Measurements from ENCODE around the gene NTRK2.

The NTRK2 gene

GRCh38 chr9:84686068-84686467 lies 16.5 kb downstream of the NTRK2 start:
- DNase-seq, result no peak

GRCh38 chr9:84688956-84689355 lies 19.4 kb downstream of the NTRK2 start:
- DNase-seq, result no peak

GRCh38 chr9:84691634-84692033 lies 22.1 kb downstream of the NTRK2 start:
- no peak for DNase-seq

DNA sequence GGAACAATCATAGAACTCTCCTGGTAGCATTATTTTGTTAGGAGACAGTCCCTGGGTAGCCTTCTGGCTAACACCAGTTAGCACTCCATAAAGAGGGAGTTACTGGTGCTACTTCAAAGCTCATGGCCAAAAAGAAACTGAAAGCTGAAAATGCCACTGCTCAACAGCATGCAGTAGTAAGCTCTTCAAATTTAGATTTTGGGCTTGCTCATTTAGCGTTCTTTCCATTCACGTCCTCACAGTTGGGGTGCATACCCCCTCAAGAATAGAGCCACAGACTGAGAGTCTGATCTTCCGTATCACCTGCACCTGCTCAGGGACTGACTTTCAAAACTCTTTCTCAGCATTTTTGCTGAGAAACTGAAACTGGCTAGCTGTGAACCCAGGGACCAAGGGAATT lies 24.7 kb downstream of the NTRK2 start:
- DNase-seq, result no peak

DNA sequence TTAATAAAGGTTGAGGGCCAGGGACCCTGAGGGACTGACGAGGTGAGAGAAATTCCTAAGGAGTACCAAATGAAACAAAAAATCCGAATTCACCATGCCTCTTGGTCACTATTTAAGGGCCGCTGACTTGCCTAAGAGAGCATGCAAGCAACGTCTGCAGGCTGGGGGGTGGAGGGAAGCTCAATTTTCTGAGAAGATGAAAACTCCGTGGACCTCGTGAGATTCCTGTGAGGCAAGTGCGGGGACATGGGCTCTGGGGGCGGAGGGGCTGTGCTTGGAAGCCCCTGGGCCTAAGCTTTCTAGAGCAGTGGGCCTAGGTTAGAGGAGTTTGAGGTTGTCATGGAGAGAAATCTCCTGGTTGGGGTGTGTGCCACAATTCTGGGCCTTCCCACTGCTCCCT lies 27.5 kb downstream of the NTRK2 start:
- DNase-seq, result no peak

GRCh38 chr9:84697509-84698114 lies 28.1 kb downstream of the NTRK2 start:
- DNase-seq, result no peak

GRCh38 chr9:84698323-84698722 lies 28.8 kb downstream of the NTRK2 start:
- DNase-seq, result no peak

DNA sequence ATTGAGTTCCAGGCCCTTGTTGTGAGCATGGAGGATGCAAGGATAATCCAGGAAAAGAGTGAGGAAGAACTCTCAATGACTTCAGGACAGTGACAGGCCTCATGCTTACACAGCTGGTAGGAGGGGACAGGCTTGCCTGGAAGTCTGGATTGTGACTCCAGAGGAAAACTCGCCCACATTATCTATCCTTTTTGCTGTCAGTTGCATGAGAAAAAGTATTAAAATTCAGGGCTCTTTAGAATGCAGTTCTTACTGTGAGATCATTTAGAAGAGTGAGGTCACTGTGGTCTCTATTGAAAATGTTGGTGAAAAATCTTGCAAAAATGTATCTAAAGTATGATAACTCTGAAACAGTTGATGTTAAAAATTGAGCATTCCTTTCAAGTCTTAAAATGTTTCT lies 30.5 kb downstream of the NTRK2 start:
- DNase-seq, result no peak

DNA sequence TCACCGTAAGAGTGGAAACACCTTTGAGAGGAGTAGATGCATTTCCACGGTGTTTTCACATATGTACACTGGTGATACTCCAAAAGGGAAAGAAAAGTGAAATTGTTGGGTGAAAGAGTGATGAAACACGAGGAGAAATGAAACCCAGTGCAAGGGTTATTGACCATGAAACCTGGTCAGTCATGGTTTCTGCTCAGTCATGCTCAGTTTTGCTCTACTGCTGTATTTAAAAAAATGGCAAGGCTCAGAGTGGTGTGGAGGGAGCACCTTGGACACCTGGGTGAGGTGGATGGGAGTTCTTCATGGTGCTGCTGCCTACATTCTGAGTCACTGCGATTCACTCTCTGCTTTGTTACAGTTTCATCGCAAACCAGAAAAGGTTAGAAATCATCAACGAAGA lies 32.3 kb downstream of the NTRK2 start:
- DNase-seq, result no peak

- DNase-seq, result no peak
Observed at GRCh38 chr9:84702471-84702870, 32.9 kb downstream of the NTRK2 start.

DNA sequence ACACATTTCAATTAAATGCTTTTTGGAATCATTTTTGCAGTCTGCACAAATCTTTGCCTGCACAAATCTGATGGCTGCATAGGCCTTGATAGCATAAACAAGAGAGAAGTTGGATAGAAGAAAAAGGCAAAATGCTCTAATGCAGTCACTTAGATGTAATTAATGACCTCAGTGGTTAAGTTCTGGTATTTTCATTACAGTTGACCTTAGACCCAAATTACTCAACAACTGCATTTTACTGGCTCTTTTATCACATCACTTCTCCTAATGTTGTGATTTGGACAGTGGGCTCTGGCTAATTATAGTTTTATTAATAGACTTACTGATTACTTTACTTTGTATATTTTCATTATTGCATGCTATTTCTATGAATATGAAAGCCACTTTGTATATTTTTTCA lies 34.3 kb downstream of the NTRK2 start:
- no peak for DNase-seq

DNA sequence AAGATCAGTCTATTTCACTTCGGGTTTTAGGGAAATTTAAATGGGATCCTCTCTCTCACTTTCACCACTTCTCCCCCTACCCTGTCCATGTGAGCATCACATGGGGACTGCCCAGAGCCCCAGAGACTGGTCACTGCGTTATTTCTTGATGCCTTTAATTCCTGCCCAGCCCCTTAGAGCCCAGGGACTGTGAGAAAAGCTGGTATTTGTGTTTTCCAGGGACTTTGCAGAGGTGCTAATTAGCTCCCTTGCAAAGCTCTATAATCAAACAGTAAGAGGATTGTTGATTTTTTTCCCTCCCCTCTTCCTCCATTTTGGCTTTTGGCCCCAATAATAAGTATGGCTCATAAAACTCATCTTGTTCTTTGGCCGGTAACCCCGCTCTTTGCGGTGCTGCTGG lies 35.6 kb downstream of the NTRK2 start:
- DNase-seq, result no peak

DNA sequence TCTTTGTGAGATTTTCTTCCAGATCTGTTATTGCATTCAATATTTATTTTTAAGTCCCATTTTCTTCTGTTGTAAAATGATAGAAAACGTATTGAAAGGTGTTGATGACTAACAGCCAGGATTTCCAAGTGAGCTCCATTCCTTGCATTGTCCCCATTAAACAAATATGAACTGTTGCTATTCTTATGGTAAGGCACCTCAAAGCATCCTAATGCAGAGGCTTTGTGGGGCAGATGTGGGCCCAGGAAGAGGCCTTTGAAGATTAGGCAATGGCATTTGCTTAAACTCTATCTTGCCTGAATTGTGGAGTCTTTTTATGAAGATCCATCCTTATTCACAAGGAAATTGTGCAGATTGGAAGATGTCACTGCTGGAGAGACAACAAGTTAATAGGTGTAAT lies 38.9 kb downstream of the NTRK2 start:
- DNase-seq, result no peak

DNA sequence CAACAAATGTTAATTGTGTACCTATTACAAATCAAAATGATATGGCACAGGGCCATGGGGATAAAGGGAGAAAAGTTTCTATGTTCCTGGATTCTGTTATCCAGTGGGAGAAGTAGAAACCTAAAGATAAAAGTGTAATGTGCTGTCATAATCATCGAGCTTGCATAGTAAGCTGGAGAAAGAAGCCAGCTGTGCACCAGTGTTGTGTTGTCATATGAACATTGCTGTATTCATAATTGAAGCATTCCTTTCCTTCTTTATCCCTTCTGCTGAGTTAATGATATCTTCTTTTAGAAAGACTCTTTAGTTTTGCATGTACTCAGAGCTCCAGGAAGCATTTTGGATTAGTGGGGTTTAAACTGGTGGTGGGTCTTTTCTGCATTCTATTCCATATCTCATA lies 39.5 kb downstream of the NTRK2 start:
- no peak for DNase-seq

- no peak for DNase-seq
Observed at GRCh38 chr9:84710701-84711397, 41.3 kb downstream of the NTRK2 start.

DNA sequence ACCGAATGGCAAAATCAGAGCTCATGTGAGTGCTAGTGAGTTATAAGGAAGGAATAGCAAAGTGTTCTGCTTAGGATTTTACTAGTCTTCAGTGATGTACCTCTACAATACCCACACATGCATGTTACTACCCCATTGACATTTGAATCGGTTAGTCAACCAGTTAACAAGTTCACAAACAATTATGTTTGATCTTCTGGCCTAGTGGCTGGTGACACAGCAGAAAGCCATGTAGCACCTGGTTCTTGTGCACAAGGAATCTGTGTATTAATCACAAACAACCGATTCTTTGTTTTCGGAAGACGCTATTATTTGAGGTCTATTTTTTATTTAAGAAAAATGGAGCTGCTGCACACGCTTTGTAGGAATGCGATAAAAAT lies 41.9 kb downstream of the NTRK2 start:
- no peak for DNase-seq

- DNase-seq, result no peak
Observed at GRCh38 chr9:84711936-84712335, 42.4 kb downstream of the NTRK2 start.

- no peak for DNase-seq
Observed at GRCh38 chr9:84716217-84716616, 46.7 kb downstream of the NTRK2 start.

- DNase-seq, result no peak
Observed at GRCh38 chr9:84718476-84718875, 48.9 kb downstream of the NTRK2 start.

- DNase-seq, result no peak
Observed at GRCh38 chr9:84722388-84722989, 53.0 kb downstream of the NTRK2 start.

- DNase-seq, result no peak
Observed at GRCh38 chr9:84723426-84723825, 53.9 kb downstream of the NTRK2 start.

DNA sequence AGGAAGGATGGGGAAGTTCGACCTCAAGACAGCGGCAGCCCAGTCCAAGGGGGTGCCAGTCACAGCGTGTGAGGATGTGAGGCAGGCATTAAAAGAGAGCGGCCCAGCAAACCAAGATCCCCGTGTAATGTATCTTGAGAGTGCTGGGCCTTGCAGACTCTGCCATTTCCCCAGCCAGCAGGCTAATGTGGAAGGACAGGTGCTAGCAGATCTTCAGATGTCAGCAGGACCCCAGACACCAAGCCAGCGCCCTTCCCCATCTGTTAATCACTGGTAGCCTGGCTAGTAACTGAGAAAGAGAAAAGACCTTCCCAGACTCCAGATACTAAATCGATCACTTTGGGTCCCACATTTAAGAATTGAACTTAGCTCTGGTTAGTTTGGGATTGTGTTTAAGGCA lies 62.2 kb downstream of the NTRK2 start:
- DNase-seq, result no peak

DNA sequence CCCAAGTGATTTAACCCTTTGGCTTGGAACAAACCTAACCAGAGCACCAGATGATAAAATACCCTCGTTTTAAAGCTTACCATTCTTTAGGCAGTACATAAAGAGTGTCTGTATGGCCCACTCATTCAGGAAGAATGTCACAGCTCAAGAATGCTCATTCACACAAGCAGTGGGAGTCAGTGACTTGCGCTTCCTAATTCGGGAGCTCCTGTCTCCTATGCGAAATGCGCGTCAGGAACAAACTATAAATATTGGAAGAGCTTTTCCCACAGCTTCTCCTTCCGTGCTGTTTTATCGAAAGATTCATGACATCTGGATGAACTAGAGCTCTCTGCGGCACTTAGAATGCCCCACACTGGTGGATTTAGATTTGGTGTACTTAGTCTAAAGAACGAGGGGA lies 66.6 kb downstream of the NTRK2 start:
- no peak for DNase-seq

- DNase-seq, result no peak
Observed at GRCh38 chr9:84736536-84736935, 67.0 kb downstream of the NTRK2 start.

DNA sequence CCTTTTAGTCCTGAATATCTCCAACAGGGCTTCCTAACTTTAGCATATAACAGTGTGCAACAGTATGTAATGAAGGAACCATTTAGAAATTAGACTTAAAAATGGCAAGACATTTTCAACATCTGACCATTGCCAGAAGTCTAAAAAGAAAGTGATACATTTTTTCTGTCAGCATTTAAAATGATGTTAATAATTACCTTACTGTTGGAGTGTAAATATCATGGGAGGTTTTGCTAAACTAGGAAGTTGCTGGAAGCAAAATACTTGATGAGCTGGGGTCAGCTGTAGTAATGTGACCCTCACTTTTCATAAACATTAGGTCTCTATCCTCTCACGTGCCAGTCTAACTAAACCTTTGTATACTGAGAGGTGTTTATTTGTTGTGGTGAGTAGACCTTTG lies 68.8 kb downstream of the NTRK2 start:
- no peak for DNase-seq
